ENCODE results near the gene HDAC4.

Gene HDAC4

GRCh38 chr2:239008004-239008403 is 392.8 kb downstream of the HDAC4 start:
- DNase-seq (ENCODE audit: low read depth) = no peak

GRCh38 chr2:239006622-239007285 is 394.1 kb downstream of the HDAC4 start:
- no peak for DNase-seq (ENCODE audit: low read depth)

GRCh38 chr2:239005586-239005985 is 395.2 kb downstream of the HDAC4 start:
- no peak for DNase-seq (ENCODE audit: low read depth)

GRCh38 chr2:239004274-239005015 is 396.4 kb downstream of the HDAC4 start:
- DNase-seq (ENCODE audit: low read depth) = no peak

GRCh38 chr2:239003624-239004273 is 397.1 kb downstream of the HDAC4 start:
- no peak for DNase-seq (ENCODE audit: low read depth)

DNA sequence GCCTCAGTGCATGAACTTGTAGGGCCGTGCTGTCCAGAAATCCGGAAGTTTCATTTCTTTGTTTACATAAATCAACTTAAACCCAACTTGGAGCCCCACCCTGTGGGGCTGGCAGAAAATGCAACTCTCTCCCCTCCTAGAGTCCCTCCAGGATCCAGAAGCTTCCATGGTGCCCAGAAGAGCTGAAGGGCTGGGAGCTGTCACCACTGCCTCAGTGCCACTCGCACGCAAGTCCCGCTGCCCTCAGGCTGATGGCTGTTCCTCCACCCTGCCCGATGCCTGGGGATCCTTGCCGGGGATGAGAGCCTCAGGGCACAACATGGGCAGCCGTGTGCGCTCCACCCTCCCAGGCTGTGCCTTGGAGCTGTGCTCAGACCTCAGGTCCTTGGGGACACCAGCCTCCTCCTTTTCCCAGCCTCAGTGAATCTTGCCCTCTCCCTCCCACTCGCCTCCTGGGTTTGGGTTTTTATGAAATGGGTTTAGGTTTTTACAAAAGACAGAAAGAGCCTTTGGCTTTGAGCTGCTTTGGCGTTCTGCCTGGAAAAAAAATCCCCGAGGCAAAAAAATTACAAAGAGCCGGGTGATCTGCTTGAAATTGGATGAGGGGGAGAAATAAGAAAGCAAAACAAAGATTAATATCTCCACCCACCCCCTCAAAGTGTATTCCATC is 397.7 kb downstream of the HDAC4 start:
- DNase-seq (ENCODE audit: low read depth) = peak; percentile 24

- DNase-seq (ENCODE audit: low read depth) = no peak
Measured at GRCh38 chr2:239002591-239002953, 398.2 kb downstream of the HDAC4 start.

- DNase-seq (ENCODE audit: low read depth) = no peak
Measured at GRCh38 chr2:239001794-239002193, 399.0 kb downstream of the HDAC4 start.

- no peak for DNase-seq (ENCODE audit: low read depth)
Measured at GRCh38 chr2:239000500-239001073, 400.2 kb downstream of the HDAC4 start.

DNA sequence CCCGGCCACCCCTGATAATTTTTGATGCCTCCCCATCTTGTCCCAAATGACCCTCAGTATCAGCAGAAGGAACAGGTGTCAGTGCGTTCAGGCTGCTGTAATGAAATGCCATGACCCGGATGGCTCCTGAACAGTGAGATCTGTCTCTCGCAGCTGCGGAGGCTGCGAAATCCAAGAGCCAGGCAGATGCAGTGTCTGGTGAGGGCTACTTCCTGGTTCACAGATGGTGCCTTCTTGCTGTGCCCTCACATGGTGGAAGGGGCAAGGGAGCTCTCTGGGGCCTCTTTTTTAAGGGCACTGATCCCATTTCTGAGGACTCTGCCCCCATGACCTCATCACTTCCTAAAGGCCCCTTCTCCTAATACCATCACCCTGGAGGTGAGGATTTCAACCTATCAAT is 400.7 kb downstream of the HDAC4 start:
- DNase-seq (ENCODE audit: low read depth) = no peak

DNA sequence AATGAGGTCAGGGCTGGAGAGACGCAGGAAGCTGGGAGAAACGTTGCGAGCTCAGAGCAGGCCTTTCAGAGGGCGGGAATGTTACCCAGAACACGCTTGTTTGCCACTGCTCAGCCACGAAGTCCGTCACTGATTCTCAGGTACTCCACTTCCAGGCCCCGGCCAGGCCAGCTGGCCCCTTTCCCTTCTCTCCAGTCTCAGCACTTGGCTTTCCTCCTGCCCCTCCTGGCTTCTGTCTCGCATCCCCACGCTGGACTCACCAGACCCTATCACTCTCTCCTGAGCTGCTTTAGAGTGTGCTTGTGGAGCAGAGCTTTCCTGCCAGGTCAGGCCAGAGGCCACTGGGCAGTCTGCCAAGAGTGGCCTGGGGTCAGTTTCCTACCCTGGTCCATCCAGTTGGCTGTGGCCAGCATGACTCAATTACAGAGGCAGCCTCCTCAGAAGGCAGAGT is 401.5 kb downstream of the HDAC4 start:
- DNase-seq (ENCODE audit: low read depth) = no peak

- peak; percentile 51 for DNase-seq (ENCODE audit: low read depth)
Measured at GRCh38 chr2:238998801-238999200, 402.0 kb downstream of the HDAC4 start.

Data from amniotic epithelial cell (primary cell).